ENCODE measurements around the gene SAC3D1. TPM values are rescaled to one million over a fixed set of nuclear protein-coding genes. Genes with fewer than 3 reads are reported as not detected.

The SAC3D1 gene
- total RNA-seq, 1 donor from 2014 or later, result 4.5 TPM

DNA sequence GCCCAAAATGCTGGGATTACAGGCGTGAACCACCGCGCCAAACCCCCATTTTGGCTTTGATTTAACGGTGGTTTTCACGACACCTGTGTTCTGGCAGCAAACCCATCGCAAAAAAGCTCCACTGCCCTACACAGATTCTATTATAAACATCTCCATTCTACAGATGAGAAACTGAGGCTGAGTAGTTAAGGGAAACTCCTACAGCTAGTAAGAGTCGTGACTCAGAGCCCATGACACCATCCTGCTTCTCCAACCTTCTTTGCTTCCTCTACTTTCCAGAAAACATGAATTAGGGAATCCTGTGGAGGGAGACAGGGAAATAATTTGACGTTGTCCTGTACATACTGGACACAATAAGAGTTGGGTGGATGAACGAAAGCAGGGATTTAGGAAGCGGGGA lies 14.2 kb upstream of the SAC3D1 start:
- no peak for DNase-seq (ENCODE audit: low spot score)

- DNase-seq (ENCODE audit: low spot score), result peak; percentile 96
Observed at GRCh38 chr11:65027213-65028067, 13.6 kb upstream of the SAC3D1 start, which contains the start of gene SNX15. SNX15 (plus strand) TSS chr11:65027439; CDS start chr11:65027538, 99 bp downstream.

GRCh38 chr11:65032216-65032615 lies 8.8 kb upstream of the SAC3D1 start:
- no peak for DNase-seq (ENCODE audit: low spot score)

DNA sequence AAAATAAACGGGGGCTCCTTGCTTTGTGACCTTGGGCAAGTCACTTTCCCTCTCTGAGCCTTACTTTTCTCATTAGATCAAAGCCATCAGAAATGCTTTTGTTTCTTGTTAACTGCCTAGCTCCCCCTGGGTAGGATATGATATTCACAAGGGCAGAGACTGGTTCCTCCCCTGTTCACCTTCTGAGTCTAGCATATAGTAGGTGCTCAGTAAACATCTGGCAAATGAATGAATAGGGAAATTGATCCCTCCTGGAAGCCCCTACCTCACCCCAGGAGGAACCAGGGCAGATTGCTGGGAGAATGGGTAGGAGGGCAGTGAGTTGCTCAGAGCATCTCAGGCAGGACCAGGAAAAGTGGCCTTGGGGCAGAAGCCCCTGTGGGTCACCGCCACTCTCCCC lies 6.6 kb upstream of the SAC3D1 start:
- DNase-seq (ENCODE audit: low spot score), result no peak

- DNase-seq (ENCODE audit: low spot score), result no peak
Observed at GRCh38 chr11:65035579-65035978, 5.4 kb upstream of the SAC3D1 start.

GRCh38 chr11:65036931-65037330 lies 4.1 kb upstream of the SAC3D1 start:
- DNase-seq (ENCODE audit: low spot score), result no peak

DNA sequence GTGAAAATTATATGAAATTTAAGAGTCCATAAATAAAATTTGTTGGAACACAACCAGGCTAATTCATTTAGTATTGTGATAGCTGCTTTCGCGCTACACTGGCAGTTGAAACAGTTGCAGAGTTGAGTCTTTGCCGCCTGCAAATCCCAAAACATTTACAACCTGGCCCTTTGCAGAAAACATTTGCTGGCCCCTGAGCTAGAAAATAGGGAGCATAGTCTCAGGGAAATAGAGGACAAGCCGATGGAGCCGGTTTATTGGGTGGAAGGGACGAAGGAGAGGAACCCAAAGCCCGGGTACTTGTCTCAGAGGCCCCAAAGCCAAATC lies 527 bp upstream of the SAC3D1 start:
- DNase-seq (ENCODE audit: low spot score), result no peak

DNA sequence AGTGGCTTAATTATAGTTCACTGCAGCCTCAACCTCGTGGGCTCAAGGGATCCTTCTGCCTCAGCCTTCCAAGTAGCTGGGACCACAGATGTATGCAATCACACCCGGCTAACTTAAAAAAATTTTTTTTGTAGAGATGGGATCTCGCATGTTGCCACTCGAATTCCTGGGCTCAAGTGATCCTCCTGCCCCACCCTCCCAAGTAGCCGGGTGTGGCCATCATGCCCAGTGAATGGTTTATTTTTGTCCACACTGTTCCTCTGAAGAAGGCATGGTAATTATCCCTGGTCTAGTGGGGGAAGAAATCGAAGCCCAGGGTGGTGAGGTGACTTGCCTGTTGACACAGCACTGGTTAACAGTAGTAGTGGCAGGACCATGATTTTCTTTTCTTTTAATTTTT lies 1.9 kb downstream of the SAC3D1 start:
- DNase-seq (ENCODE audit: low spot score), result no peak

DNA sequence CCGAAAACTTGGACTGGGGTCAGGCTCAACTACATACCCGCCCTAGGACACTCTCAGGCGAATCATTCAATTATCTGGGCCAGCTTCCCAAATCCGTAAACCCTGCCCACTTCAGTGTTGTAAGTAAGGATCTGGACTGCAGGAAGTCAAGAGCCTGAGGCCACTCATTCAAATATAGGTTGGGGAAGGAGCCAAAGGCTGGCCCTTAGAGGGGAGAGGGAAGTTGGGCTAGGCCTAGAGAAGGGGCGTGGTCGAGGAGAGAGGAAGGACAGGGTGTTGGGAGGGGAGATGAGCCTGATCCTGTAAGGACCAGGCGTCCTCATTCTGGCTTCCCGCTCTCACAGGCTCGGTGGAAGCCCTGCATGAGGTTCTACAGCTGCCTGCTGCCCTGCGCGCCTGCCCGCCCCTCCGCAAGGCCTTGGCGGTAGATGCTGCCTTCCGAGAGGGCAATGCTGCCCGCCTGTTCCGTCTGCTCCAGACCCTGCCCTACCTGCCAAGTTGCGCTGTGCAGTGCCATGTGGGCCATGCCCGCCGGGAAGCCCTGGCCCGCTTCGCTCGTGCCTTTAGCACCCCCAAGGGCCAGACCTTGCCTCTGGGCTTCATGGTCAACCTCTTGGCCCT lies 3.0 kb downstream of the SAC3D1 start:
- no peak for DNase-seq (ENCODE audit: low spot score)

DNA sequence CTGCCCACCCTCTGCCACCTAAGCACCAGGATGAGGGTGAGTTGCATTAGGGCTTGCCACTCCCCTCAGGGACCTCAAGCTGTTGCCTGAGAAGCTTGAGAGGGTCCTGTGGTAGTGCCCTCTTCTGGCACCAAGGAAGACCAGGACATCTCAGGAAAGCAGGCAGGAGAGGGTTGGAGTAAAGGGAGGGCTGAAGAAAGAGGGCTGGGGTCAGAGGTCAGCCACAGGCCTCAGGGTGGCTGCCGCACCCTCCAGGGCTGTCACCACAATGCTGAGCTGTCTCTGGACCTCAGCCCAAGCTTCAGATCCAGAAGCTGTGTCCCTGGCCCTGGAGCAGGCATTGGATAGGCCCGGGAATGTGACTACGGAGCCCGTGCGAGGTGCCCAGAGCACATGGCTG lies 4.1 kb downstream of the SAC3D1 start:
- no peak for DNase-seq (ENCODE audit: low spot score)

GRCh38 chr11:65045728-65046127 lies 4.7 kb downstream of the SAC3D1 start:
- no peak for DNase-seq (ENCODE audit: low spot score)

GRCh38 chr11:65047581-65048422 lies 6.8 kb downstream of the SAC3D1 start:
- no peak for DNase-seq (ENCODE audit: low spot score)

DNA sequence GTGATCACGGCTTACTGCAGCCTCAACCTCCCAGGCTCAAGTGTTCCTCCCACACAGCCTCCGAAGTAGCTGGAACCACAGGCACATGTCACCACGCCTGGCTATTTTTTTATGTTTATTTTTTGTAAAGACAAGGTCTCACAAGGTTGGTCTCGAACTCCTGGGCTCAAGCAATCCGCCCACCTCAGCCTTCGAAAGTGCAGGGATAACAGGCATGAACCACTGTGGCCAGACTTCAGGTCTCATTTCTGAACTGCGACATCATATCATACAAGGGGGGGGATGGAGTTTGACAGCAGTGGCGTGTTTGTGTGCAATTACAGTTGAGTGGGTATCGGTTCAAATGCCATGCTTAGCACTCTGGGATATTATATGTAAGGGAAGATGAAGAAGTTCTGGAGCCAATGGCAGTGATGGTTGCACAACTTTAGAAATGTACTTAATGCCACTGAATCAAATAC lies 10.4 kb downstream of the SAC3D1 start:
- no peak for DNase-seq (ENCODE audit: low spot score)

DNA sequence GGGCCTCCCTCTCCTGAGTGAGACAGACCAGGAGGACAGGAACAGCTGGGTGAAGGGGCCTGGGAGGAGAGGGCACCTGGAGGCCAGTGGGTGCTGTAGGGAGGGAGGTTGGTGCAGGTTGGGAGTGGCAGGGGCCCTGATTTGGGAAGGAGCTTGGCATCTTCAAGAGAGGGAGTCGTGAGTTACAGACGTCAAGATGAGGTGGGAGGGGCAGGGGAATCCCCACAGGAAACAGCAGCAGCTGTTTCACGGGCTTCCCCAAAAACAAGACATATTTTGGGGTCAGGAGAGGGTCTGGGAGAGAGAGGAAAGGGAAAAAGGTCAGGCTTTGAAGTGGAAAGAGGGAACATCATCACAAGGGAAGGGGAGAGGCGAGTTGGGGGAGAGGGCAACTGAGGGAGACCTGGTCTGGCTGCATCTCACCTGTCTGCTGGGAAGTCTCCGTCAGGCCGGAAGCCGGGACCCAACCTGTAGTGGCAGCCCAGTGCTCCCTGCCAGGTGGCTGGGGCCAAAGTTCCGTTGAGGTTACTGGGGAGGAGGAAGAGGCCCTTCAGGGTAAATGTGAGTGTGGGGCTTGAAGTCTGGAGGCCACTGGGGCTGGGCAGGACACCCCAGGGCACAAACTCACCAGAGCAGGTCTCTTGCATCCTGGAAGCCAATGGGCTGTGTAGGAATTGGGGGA lies 13.0 kb downstream of the SAC3D1 start:
- DNase-seq (ENCODE audit: low spot score), result no peak

DNA sequence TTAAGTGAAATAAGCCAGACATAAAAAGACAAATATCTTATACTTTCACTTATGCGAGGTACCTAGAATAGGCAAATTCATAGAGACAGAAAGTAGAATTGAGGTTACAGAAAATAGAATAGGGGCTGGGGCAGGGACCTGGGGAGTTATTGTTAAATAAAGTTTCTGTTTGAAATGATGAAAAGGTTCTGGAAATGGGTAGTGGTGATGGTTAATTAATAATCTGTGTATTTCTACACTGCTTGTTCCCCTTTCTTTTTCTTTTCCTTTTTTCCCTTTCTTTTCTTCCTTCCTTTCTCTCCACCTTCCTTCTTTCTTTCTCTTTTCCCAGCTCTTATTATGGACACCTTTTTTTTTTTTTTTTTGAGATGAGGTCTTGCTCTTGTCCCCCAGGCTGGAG lies 14.5 kb downstream of the SAC3D1 start:
- DNase-seq (ENCODE audit: low spot score), result no peak

DNA sequence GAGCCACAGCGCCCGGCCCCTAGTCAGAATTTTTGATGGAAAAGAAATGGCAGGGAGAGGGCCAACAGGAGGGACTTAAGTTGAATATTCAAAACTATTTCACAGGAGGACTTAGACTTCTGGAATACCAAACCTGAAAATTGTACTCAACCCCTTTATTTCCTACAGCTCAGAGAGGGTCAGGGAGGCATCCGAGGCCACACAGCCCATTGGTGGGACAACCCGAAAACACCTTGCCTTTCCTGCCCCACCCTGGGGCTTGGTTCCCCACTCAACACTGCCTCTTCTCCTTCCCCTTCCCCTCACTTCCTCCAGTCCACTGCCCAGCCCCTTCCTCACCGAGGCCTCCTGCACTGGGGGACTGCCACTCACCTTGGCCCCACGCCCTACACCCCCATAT lies 16.0 kb downstream of the SAC3D1 start:
- DNase-seq (ENCODE audit: low spot score), result no peak

- DNase-seq (ENCODE audit: low spot score), result no peak
Observed at GRCh38 chr11:65057526-65057925, 16.5 kb downstream of the SAC3D1 start.

GRCh38 chr11:65058012-65058411 lies 17.0 kb downstream of the SAC3D1 start:
- no peak for DNase-seq (ENCODE audit: low spot score)

- DNase-seq (ENCODE audit: low spot score), result no peak
Observed at GRCh38 chr11:65058419-65059054, 17.5 kb downstream of the SAC3D1 start, which contains the start of gene NAALADL1. NAALADL1 (minus strand) TSS chr11:65058553; CDS start chr11:65058521, 32 bp downstream.

DNA sequence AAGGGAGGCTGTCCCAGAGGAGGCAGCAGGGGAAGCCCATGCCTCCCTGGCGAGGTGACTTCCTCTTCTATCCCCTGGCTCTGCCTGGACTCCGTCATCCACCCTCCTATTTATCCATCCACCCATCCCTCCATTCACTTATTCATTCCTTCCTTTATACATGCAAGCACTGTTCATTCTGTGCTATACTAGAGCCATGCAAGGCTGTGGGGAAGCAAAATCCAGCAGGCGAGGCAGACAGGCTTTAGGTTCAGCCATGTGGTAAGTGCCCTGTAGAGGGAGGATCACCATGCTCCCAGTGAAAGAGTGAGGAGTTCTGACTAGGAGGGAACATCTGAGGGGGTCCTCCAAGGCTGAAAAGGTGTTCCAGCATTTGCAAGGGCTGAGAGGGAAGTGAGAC lies 18.5 kb downstream of the SAC3D1 start:
- no peak for DNase-seq (ENCODE audit: low spot score)

Measured in ureter (tissue), 1 donor.